ENCODE data around the gene DECR2. TPM values are rescaled to one million over a fixed set of nuclear protein-coding genes. Genes with fewer than 3 reads are reported as not detected.

Gene DECR2
- total RNA-seq, 4 donors from 2014 or later: 3.1 to 13.5 (median 9.5) TPM

DNA sequence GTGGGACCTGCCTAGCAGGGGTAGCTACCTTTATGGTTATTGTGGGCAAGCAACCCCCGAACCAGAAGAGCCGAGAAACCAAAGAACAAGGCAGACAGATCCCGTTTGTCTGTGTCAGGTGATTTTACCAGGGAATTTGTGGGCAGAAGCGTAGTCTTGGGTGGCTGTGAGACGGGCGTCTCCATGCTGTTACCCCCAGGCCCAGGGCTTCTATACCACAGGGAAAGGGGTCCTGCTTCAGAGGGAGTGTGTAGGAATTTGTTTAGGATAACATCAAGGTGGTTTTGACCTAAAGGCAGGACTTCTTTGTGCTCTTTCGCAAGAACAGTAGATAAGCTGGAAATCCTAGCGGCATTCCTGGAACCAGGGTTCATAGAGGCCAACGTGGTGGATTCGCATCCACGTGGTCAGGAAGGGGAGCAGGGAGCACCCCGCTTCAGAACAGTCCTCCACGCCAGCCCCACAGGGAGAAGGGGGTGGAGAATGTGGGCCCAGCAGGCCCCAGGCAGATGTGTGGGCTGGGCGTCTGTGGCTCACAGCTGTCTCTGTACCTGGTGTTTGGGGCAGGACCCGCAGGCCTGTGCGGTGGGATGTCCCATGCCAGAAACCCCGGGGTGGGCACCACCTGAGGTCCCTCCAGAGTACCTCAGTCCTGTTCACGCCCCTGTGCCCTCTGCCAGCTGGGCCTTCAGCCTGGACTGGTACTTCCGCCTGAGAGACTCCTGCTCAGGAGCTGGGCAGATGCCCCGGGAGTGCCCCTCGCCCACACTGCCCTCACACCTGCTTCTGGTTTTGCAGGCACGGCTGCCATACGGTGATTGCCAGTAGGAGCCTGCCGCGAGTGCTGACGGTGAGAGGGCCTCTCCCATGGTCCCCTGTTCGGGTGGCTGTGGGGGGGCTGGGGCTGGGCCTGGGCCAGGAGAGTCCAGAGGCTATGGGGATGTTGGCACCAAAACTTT is 4.1 kb downstream of the DECR2 start:
- Histone ChIP-seq H3K4me1 (peaks cover 1 to 5% of the 10 kb centered on the region in 2 donors), H3K36me3 (no peaks in the 10 kb centered on the region), H3K27me3 (no peaks in the 10 kb centered on the region), H3K27ac (no peak overlapping the region), H3K9me3 (no peaks in the 10 kb centered on the region), H3K4me3 (replicated peaks in 1 of 3) (no peak overlapping the region)
- DNase-seq: no peak
- WGBS, 2 donors: 92 to 94% methylated on average over 21 of the region's 27 CpGs
- TF ChIP-seq, protein P1, sequence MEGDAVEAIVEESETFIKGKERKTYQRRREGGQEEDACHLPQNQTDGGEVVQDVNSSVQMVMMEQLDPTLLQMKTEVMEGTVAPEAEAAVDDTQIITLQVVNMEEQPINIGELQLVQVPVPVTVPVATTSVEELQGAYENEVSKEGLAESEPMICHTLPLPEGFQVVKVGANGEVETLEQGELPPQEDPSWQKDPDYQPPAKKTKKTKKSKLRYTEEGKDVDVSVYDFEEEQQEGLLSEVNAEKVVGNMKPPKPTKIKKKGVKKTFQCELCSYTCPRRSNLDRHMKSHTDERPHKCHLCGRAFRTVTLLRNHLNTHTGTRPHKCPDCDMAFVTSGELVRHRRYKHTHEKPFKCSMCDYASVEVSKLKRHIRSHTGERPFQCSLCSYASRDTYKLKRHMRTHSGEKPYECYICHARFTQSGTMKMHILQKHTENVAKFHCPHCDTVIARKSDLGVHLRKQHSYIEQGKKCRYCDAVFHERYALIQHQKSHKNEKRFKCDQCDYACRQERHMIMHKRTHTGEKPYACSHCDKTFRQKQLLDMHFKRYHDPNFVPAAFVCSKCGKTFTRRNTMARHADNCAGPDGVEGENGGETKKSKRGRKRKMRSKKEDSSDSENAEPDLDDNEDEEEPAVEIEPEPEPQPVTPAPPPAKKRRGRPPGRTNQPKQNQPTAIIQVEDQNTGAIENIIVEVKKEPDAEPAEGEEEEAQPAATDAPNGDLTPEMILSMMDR (IDR thresholded peaks at IDR 0.05): no peak
- no peak for TF ChIP-seq POLR2A (IDR thresholded peaks at IDR 0.05)
- intact Hi-C loops (cut with DNase I): no loop called here

DNA sequence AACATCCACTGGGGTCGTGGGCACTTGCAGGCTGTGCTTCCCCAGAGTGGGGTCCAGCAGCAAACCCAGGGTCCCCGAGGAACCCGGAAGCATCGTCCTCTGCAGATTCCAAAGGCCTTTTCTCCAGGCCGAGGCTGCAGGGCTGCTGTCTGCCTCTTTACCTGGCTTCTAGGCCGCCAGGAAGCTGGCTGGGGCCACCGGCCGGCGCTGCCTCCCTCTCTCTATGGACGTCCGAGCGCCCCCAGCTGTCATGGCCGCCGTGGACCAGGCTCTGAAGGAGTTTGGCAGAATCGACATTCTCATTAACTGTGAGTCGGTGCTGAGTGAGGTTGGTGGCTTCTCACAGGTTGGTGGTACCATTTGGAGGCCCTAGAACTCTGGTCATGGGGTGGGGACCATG is 5.6 kb downstream of the DECR2 start:
- Histone ChIP-seq H3K27ac (no peak overlapping the region), H3K27me3 (no peaks in the 10 kb centered on the region), H3K9me3 (no peaks in the 10 kb centered on the region), H3K4me1 (peaks cover 0 to 3% of the 10 kb centered on the region in 2 donors), H3K36me3 (no peaks in the 10 kb centered on the region), H3K4me3 (replicated peaks in 1 of 3) (no peak overlapping the region)
- DNase-seq: no peak
- intact Hi-C loops (cut with DNase I): no loop called here
- WGBS, 2 donors: 88 to 96% methylated on average over 4 to 15 of the region's 16 CpGs
- TF ChIP-seq POLR2A (IDR thresholded peaks at IDR 0.05): no peak
- TF ChIP-seq, protein P1 (IDR thresholded peaks at IDR 0.05): no peak

DNA sequence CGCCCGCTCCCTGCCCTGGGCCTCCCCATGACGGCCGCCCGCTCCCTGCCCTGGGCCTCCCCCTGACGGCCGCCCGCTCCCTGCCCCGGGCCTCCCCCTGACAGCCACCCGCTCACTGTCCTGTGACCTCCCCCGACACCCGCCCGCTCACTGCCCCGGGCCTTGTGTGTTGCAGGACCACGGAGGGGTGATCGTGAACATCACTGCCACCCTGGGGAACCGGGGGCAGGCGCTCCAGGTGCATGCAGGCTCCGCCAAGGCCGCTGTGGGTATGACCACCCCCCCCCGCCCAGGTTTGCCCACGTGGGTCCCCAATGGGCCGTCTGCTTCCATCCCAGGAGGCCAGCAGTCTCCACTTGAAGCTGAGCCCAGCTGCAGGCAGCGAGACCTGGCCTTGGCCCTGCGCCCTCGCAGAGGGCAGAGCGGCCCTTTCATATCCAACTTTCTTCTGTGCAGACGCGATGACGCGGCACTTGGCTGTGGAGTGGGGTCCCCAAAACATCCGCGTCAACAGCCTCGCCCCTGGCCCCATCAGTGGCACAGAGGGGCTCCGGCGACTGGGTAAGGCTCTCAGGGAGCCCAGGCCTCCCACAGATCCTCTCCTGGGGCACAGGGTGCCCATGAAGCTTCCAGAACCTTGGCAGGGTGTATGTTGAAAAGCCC is 9.0 kb downstream of the DECR2 start:
- Histone ChIP-seq H3K36me3 (no peaks in the 10 kb centered on the region), H3K4me3 (replicated peaks in 1 of 3) (no peak overlapping the region), H3K9me3 (no peaks in the 10 kb centered on the region), H3K27ac (no peak overlapping the region), H3K27me3 (no peaks in the 10 kb centered on the region), H3K4me1 (no peaks in the 10 kb centered on the region)
- DNase-seq: no peak
- TF ChIP-seq POLR2A (IDR thresholded peaks at IDR 0.05): no peak
- TF ChIP-seq, protein P1 (IDR thresholded peaks at IDR 0.05): no peak
- intact Hi-C loops (cut with DNase I): no loop called here
- 94 to 100% methylated on average over 11 to 12 of the region's 36 CpGs for WGBS, 2 donors

DNA sequence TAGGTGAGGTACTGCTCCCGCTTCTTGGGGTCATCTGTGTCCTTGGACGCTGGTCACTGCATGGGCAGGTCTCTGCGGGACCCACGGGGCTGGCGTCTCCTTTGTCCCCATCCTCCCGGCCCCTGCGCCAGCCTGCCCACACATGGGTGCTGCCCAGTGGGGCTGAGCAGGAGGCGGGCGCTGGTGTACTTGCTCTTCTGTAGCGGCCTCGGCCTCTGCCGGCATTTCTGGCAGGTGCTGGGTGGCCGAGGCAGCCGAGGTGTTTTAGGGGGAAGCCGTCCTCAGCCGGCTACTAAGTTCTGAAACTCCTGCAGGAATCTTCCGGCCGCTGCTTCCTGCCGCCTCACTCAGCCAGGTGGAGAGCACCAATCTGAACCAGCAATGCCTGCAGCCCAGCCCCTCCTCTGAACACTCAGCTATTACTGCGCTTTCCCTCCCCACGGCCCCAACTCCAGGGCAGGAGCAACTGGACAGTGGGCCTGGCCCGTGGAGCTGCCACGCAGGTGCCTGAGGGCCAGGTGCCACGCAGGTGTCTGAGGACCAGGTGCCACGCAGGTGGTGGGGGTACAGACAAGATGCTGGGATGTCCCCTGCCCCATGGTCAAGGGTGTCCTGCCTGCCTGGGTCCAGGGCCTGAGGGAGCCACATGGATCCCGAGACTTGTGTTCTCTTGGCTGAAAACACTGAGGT is 10.0 kb downstream of the DECR2 start:
- intact Hi-C loops (cut with DNase I): no loop called here
- WGBS, 2 donors: 94 to 95% methylated on average over 17 to 22 of the region's 26 CpGs
- Histone ChIP-seq H3K27ac (no peak overlapping the region), H3K4me1 (no peaks in the 10 kb centered on the region), H3K9me3 (no peaks in the 10 kb centered on the region), H3K36me3 (no peaks in the 10 kb centered on the region), H3K4me3 (replicated peaks in 1 of 3) (no peak overlapping the region), H3K27me3 (no peaks in the 10 kb centered on the region)
- no peak for DNase-seq
- TF ChIP-seq, protein P1 (IDR thresholded peaks at IDR 0.05): no peak
- TF ChIP-seq POLR2A (IDR thresholded peaks at IDR 0.05): no peak

Measured in thyroid gland (tissue), 4 donors.